ENCODE data around the gene ACTN3. TPM values are rescaled to one million over a fixed set of nuclear protein-coding genes. Genes with fewer than 3 reads are reported as not detected.

Gene ACTN3
- total and polyA plus RNA-seq, 9 donors, result 0.11 to 0.28 (median 0.23) TPM; not detected in 3

DNA sequence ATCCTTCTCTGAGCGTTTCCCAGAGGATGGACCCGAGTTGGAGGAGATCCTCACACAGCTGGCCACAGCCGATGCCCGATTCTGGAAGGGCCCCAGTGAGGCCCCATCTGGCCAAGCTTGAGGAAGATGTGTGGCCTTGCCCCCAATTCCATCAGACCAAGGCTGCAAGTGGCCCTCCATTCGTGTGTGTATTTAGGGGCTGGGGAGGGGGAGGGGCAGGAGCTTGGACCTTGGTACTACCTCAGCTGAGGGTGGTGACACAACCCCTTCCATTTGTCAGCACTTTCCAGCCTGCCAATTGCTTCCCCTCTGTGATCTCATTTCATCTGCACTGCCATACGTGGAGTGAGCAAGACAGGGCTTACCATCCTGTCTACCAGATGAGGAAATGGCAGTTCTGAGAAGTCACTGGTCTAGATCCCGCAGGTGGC lies 37.6 kb upstream of the ACTN3 start:
- no peaks in the 10 kb centered on the region for H3K9me3 ChIP-seq
- intact Hi-C loops (cut with DNase I), result no loop called here
- H3K27ac ChIP-seq, result no peak overlapping the region
- 58 to 71% (median 64%) methylated on average over 7 of the region's 7 CpGs for WGBS, 3 donors
- H3K4me1 ChIP-seq (ENCODE audit: insufficient read depth), result peaks cover 2% of the 10 kb centered on the region
- DNase-seq, result no peak
- no peak overlapping the region for H3K4me3 ChIP-seq
- no peaks in the 10 kb centered on the region for H3K36me3 ChIP-seq
- H3K27me3 ChIP-seq, result no peaks in the 10 kb centered on the region
- TF ChIP-seq, protein P1, sequence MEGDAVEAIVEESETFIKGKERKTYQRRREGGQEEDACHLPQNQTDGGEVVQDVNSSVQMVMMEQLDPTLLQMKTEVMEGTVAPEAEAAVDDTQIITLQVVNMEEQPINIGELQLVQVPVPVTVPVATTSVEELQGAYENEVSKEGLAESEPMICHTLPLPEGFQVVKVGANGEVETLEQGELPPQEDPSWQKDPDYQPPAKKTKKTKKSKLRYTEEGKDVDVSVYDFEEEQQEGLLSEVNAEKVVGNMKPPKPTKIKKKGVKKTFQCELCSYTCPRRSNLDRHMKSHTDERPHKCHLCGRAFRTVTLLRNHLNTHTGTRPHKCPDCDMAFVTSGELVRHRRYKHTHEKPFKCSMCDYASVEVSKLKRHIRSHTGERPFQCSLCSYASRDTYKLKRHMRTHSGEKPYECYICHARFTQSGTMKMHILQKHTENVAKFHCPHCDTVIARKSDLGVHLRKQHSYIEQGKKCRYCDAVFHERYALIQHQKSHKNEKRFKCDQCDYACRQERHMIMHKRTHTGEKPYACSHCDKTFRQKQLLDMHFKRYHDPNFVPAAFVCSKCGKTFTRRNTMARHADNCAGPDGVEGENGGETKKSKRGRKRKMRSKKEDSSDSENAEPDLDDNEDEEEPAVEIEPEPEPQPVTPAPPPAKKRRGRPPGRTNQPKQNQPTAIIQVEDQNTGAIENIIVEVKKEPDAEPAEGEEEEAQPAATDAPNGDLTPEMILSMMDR (IDR thresholded peaks at IDR 0.05), result no peak
- TF ChIP-seq EP300 (IDR thresholded peaks at IDR 0.05) (no peak), POLR2A (IDR thresholded peaks at IDR 0.05) (no peak)

DNA sequence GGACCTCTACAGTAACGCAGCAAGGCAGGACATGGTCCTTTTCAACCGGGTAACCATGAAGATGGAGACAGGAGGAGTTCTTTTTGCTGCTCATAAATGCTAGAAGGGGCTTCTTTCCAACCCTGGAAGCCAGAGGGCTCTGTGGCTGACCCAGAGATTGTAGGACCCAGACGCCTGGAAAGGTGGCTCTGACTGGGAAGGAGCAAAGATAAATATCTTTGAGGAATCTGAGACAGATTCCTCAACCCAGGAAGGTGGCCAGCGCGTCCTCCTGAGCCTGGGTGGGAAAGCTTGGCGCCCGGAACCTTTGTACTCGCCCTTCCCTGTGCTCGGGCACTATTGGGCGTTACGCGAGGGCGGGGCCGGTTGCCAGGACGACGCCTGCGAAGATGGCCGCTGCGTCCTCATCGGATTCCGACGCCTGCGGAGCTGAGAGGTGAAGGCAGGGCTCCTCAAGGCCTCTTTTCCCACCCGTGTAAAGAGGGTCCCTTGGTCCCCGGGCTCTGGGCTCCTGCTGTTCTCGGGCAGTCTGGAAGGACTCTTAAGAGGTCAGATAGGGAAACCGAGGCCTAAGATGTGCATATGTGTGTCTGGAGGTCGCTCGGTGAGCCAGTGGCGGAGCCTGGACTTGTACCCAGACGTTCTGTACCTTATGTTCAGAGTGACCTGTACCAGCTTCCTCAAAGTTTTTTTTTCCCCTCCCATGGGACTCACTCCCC lies 36.3 kb upstream of the ACTN3 start, which contains the start of gene BBS1:
Gene BBS1, plus strand, starts transcription at position 365 of the 719 bp plus-strand sequence. Its CDS starts 25 bp downstream, at position 390.
- peak within 1 kb of the TSS; percentile 94 for H3K4me3 ChIP-seq
- peak within 1 kb of the TSS in 1 of 2 donors; percentile 43 for H3K27ac ChIP-seq
- TF ChIP-seq, protein P1 (IDR thresholded peaks at IDR 0.05), result no peak
- TF ChIP-seq EP300 (IDR thresholded peaks at IDR 0.05) (no peak), POLR2A (IDR thresholded peaks at IDR 0.05) (peak; percentile 42)
- intact Hi-C loops (cut with DNase I), result no loop called here
- peak; percentile 81 to 93 (median 89) for DNase-seq
- H3K36me3 ChIP-seq, result no peaks in the 10 kb centered on the region
- peaks cover 2% of the 10 kb centered on the region for H3K4me1 ChIP-seq (ENCODE audit: insufficient read depth)
- WGBS, 3 donors, result 0 to 1% (median 0%) methylated on average over 28 to 31 of the region's 31 CpGs
- no peaks in the 10 kb centered on the region for H3K27me3 ChIP-seq
- no peaks in the 10 kb centered on the region for H3K9me3 ChIP-seq

DNA sequence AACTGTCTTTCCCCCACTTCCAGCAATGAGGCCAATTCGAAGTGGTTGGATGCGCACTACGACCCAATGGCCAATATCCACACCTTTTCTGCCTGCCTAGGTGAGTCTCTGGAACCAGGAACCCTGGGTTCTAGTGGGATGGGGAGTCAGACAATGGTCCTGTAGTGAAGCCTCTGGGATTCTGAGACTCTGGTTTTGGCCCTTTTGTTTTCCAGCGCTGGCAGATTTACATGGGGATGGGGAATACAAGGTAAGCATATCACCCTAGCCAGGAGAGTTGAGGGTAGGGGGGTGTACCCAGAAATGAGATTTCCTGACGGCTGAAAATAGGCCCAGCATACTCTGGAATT lies 35.7 kb upstream of the ACTN3 start:
- TF ChIP-seq, protein P1 (IDR thresholded peaks at IDR 0.05), result no peak
- no peak for TF ChIP-seq POLR2A (IDR thresholded peaks at IDR 0.05)
- no peak for TF ChIP-seq EP300 (IDR thresholded peaks at IDR 0.05)
- intact Hi-C loops (cut with DNase I), result no loop called here

DNA sequence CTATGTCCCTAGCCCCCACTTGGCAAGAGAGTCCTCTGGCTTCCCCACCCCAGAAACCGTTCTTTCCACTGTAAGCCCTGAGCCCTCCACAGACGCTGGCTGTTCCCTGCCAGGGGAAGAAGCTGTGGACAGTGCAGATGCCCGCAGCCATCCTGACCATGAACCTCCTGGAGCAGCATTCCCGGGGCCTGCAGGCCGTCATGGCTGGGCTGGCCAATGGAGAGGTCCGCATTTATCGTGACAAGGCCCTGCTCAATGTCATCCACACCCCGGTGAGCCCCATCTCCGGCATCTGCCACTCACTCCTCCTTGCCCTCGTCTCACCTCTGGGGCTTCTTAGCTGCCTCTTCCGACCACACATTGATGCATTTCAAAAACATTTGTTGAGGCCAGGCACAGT lies 23.1 kb upstream of the ACTN3 start:
- no peaks in the 10 kb centered on the region for H3K9me3 ChIP-seq
- H3K4me1 ChIP-seq (ENCODE audit: insufficient read depth), result no peaks in the 10 kb centered on the region
- WGBS, 3 donors, result 83 to 91% (median 86%) methylated on average over 11 of the region's 11 CpGs
- no peak overlapping the region for H3K27ac ChIP-seq
- no peak for DNase-seq
- H3K36me3 ChIP-seq, result no peaks in the 10 kb centered on the region
- no peak overlapping the region for H3K4me3 ChIP-seq
- TF ChIP-seq POLR2A (IDR thresholded peaks at IDR 0.05) (no peak), EP300 (IDR thresholded peaks at IDR 0.05) (no peak)
- TF ChIP-seq, protein P1 (IDR thresholded peaks at IDR 0.05), result no peak
- intact Hi-C loops (cut with DNase I), result no loop called here
- H3K27me3 ChIP-seq, result no peaks in the 10 kb centered on the region

More for the DNA sequence above, 35.7 kb upstream of the ACTN3 start:
- DNase-seq, result no peak
- Histone ChIP-seq H3K4me1 (ENCODE audit: insufficient read depth) (peaks cover 2% of the 10 kb centered on the region), H3K27ac (peak overlapping the region in 1 of 2 donors; percentile 43), H3K9me3 (no peaks in the 10 kb centered on the region), H3K27me3 (no peaks in the 10 kb centered on the region), H3K36me3 (no peaks in the 10 kb centered on the region), H3K4me3 (peak overlapping the region; percentile 94)
- WGBS, 3 donors, result 2 to 3% (median 2%) methylated on average over 5 of the region's 5 CpGs
